OCI-LY1 (cell line): ENCODE results near the gene PCBP2.

Source experiments
- H2AFZ ChIP-seq: fragments of 200-600 bp; sonication (generic), shearing (Covaris generic); 2 replicates; pipeline ENCODE4 v1.6.0; 2014; ENCODE audit warnings: antibody characterized with exemption, mild to moderate bottlenecking, low read length
- H3F3A ChIP-seq: fragments of 200-600 bp; sonication (generic), shearing (Covaris generic); 2 replicates; pipeline ENCODE4 v1.6.0; 2014; ENCODE audit warnings: mild to moderate bottlenecking, antibody characterized with exemption, low read length, moderate library complexity; ENCODE audit not compliant: insufficient read depth
- H3K27ac ChIP-seq: fragments of 200-600 bp; sonication (generic); 2 replicates; pipeline ENCODE4 v1.5.1; 2014; ENCODE audit warnings: low read length, mixed run types, mild to moderate bottlenecking, low read depth; ENCODE audit not compliant: poor library complexity, severe bottlenecking
- H3K27me3 ChIP-seq: fragments of 200-600 bp; sonication (generic); 2 replicates; pipeline ENCODE4 v1.6.0; 2014; ENCODE audit warnings: antibody characterized with exemption, mild to moderate bottlenecking, low read length, moderate library complexity; ENCODE audit not compliant: insufficient read depth
- H3K36me3 ChIP-seq: fragments of 200-600 bp; sonication (generic); 2 replicates; pipeline ENCODE4 v1.6.1; 2014; ENCODE audit warnings: mild to moderate bottlenecking, antibody characterized with exemption, low read length, moderate library complexity, mixed read lengths; ENCODE audit not compliant: insufficient read depth
- H3K4me1 ChIP-seq: fragments of 200-600 bp; sonication (generic); 2 replicates; pipeline ENCODE4 v1.5.1; 2014; ENCODE audit warnings: mild to moderate bottlenecking, low read length, moderate library complexity; ENCODE audit not compliant: insufficient read depth, severe bottlenecking
- H3K4me2 ChIP-seq: fragments of 200-600 bp; sonication (generic), shearing (Covaris generic); 2 replicates; pipeline ENCODE4 v1.6.1; 2014; ENCODE audit warnings: low read length
- H3K4me3 ChIP-seq: fragments of 200-600 bp; sonication (generic); 2 replicates; pipeline ENCODE4 v1.5.1; 2014; ENCODE audit warnings: low read length, low read depth, mild to moderate bottlenecking, mixed read lengths; ENCODE audit not compliant: poor library complexity, severe bottlenecking
- H3K79me2 ChIP-seq: fragments of 200-600 bp; shearing (Covaris generic); 2 replicates; pipeline ENCODE4 v1.6.1; 2016; ENCODE audit warnings: mixed run types, low read length, mixed read lengths; ENCODE audit not compliant: insufficient read depth
- H3K9ac ChIP-seq: fragments of 200-600 bp; sonication (generic), shearing (Covaris generic); 2 replicates; pipeline ENCODE4 v1.6.1; 2014; ENCODE audit warnings: mild to moderate bottlenecking, low read length, mixed read lengths
- H3K9me2 ChIP-seq: fragments of 200-600 bp; sonication (generic), shearing (Covaris generic); 2 replicates; pipeline ENCODE4 v1.6.1; 2014; ENCODE audit warnings: low read depth, mild to moderate bottlenecking, low read length, mixed read lengths
- H3K9me3 ChIP-seq: fragments of 200-600 bp; shearing (Covaris generic); 2 replicates; pipeline ENCODE4 v1.6.1; 2014; ENCODE audit warnings: low read length, mixed read lengths
- H4K20me1 ChIP-seq: fragments of 200-600 bp; sonication (generic), shearing (Covaris generic); 2 replicates; pipeline ENCODE4 v1.6.0; 2016; ENCODE audit warnings: mild to moderate bottlenecking, low read length; ENCODE audit not compliant: insufficient read depth
- EZH2 ChIP-seq: fragments of 200-600 bp; sonication (generic), shearing (Covaris generic); IDR thresholded peaks from 2 replicates; pipeline ENCODE4 v1.8.0; 2017; ENCODE audit warnings: borderline replicate concordance, mixed run types, mild to moderate bottlenecking, antibody characterized with exemption, low read length, moderate library complexity, mixed read lengths
- TF ChIP-seq, protein P1 (sequence below): fragments of 200-600 bp; sonication (generic), shearing (Covaris generic); IDR thresholded peaks from 2 replicates; pipeline ENCODE4 v1.5.1; 2017; ENCODE audit warnings: mild to moderate bottlenecking, antibody characterized with exemption, low read length, moderate library complexity, mixed read lengths

Gene PCBP2

GRCh38 chr12:53424626-53425514, 27.0 kb upstream of the PCBP2 start:
- Histone ChIP-seq H3K79me2 (no peaks in the 10 kb centered on the region), H3K9ac (no peak overlapping the region), H3K4me2 (no peak overlapping the region), H3K4me1 (peaks cover 10% of the 10 kb centered on the region), H3K36me3 (no peaks in the 10 kb centered on the region), H3K4me3 (no peak overlapping the region), H3K9me2 (no peaks in the 10 kb centered on the region), H3F3A (no peaks in the 10 kb centered on the region), H3K27ac (no peak overlapping the region), H4K20me1 (no peaks in the 10 kb centered on the region), H2AFZ (no peak overlapping the region), H3K9me3 (no peaks in the 10 kb centered on the region), H3K27me3 (no peaks in the 10 kb centered on the region)
- no peak for TF ChIP-seq EZH2
- TF ChIP-seq, protein P1, sequence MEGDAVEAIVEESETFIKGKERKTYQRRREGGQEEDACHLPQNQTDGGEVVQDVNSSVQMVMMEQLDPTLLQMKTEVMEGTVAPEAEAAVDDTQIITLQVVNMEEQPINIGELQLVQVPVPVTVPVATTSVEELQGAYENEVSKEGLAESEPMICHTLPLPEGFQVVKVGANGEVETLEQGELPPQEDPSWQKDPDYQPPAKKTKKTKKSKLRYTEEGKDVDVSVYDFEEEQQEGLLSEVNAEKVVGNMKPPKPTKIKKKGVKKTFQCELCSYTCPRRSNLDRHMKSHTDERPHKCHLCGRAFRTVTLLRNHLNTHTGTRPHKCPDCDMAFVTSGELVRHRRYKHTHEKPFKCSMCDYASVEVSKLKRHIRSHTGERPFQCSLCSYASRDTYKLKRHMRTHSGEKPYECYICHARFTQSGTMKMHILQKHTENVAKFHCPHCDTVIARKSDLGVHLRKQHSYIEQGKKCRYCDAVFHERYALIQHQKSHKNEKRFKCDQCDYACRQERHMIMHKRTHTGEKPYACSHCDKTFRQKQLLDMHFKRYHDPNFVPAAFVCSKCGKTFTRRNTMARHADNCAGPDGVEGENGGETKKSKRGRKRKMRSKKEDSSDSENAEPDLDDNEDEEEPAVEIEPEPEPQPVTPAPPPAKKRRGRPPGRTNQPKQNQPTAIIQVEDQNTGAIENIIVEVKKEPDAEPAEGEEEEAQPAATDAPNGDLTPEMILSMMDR, result no peak

DNA sequence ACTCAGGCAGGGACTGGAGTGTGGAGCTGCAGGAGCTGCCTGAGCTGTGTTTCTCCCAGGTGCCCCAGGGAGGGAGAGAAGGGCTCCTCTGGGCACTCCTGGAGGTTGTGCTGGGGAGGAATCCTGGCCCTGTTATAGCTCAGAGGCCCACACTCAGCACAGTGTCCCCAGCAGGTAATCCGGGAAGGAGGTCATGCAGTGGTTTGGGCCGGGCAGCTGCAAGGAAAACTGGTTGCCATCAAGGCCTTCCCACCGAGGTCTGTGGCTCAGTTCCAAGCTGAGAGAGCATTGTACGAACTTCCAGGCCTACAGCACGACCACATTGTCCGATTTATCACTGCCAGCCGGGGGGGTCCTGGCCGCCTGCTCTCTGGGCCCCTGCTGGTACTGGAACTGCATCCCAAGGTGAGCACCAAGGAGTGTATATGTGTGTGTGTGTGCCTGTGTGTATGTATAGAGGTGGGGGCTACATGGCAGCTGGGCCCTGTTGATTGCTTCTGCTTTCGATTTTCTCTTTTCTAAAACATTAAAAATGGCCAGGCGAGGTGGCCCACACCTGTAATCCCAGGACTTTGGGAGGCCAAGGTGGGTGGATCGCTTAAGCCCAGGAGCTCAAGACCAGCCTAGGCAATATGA, 26.3 kb upstream of the PCBP2 start:
- no peaks in the 10 kb centered on the region for H3K79me2 ChIP-seq
- H3K9ac ChIP-seq, result no peak overlapping the region
- H3K9me2 ChIP-seq, result no peaks in the 10 kb centered on the region
- no peak overlapping the region for H3K27ac ChIP-seq
- no peaks in the 10 kb centered on the region for H4K20me1 ChIP-seq
- no peak overlapping the region for H3K4me3 ChIP-seq
- H2AFZ ChIP-seq, result no peak overlapping the region
- no peaks in the 10 kb centered on the region for H3K9me3 ChIP-seq
- H3K4me1 ChIP-seq, result peaks cover 9% of the 10 kb centered on the region
- no peaks in the 10 kb centered on the region for H3F3A ChIP-seq
- TF ChIP-seq, protein P1, result no peak
- TF ChIP-seq EZH2, result no peak
- H3K27me3 ChIP-seq, result no peaks in the 10 kb centered on the region
- H3K36me3 ChIP-seq, result no peaks in the 10 kb centered on the region
- no peak overlapping the region for H3K4me2 ChIP-seq

DNA sequence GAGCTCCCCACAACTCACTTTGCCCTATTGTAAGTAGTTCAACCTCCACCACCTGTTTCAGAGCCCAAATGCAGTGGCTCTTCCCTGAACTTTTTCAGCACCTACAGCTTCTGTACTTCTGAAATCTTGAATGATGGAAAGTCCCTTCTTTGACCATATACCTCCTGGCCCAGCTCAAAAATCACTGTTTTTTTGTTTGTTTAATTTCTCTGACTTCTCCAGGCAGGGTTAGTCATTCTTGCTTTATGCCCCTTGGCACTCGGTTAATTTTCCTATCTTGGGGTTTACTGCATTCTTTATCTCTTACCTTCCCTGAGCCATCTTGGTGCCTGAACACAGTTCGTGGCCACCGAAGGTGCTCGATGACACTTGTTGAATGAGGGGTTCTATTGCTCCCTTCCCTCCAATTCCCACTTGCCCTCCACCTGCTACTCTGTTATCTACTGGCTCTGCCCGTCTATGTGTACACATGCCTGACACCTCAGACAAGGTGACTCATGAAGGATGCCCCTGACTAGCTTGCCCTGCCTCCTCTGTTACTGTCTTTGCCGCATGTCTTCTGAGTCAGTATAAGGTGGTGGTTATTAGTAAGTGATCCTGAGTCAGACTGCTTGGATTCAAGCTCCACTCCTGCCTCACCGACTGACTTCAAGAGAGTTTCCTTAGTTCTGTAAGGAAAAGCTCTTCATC, 23.9 kb upstream of the PCBP2 start:
- no peaks in the 10 kb centered on the region for H3K4me1 ChIP-seq
- no peak for TF ChIP-seq EZH2
- TF ChIP-seq, protein P1, result no peak
- H2AFZ ChIP-seq, result no peak overlapping the region
- no peak overlapping the region for H3K4me2 ChIP-seq
- no peaks in the 10 kb centered on the region for H3K9me2 ChIP-seq
- no peak overlapping the region for H3K4me3 ChIP-seq
- no peaks in the 10 kb centered on the region for H3K27me3 ChIP-seq
- no peaks in the 10 kb centered on the region for H3F3A ChIP-seq
- no peaks in the 10 kb centered on the region for H3K79me2 ChIP-seq
- no peak overlapping the region for H3K9ac ChIP-seq
- H4K20me1 ChIP-seq, result no peaks in the 10 kb centered on the region
- no peak overlapping the region for H3K27ac ChIP-seq
- no peaks in the 10 kb centered on the region; the same call in 1 of the 2 replicates for H3K36me3 ChIP-seq
- no peaks in the 10 kb centered on the region for H3K9me3 ChIP-seq
